GM19467 (cell line): ENCODE measurements around the gene HOXB1.
"Not testable (repeated sequence)": the region's sequence is repeated elsewhere in the genome, so short reads cannot be mapped to it uniquely, and the experiment has no call there.

ENCODE experiments used
- ATAC-seq: cut with Tn5 transposase; IDR thresholded peaks from one replicate; pipeline ENCODE4 v1.9.1; 2021; ENCODE audit warnings: mild to moderate bottlenecking, moderate library complexity; ENCODE audit not compliant: unreplicated experiment

HOXB1 gene

DNA sequence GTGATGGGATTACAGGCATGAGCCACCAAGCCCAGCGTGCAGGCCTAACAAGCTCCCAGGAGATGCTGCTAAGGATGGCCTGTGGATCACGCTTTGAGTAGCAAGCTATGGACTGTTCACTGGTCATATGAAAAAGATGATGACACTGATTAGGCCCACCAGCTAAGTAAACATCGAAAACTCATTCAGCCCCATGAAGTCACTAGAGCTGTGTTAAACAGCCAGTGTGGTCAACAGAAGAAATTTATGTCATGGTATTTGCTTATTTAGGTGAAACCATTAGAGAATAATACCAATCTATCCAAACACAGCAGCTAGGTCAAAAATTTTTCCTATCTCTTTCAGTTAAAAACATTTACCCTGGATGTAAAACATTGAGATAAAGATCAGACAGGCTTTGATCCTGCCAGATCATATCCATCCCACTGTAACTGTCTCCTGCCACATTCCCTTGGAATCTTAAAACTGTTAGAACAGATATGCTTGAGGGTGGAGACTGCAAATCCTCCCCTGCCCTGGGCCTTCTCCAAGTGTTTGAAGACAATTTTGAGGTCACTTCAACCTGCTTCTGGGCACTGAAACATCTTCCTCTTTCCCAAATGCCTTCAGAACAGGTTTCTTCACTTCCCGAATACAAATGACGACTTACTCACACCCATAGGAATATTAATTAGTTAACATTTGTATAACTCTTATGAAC lies 30.9 kb downstream of the HOXB1 start:
- no peak for ATAC-seq

DNA sequence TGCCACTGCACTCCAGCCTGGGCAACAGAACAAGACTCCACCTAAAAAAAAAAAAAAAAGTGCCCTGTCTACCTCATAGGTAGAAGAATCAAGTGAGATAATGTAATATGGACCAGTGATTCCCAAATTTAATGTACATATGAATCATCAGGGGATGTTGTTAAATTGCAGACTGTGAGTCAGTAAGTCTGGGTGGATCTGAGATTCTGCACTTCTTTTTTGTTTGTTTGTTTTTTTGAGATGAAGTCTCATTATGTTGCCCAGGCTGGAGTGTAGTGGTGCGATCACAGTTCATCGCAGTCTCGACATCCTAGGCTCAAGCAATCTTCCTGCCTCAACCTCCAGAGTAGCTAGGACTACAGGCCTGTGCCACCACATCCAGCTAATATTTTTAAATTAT lies 31.6 kb downstream of the HOXB1 start:
- ATAC-seq: no peak

GRCh38 chr17:48498164-48498850 lies 32.5 kb downstream of the HOXB1 start:
- no peak for ATAC-seq

GRCh38 chr17:48497103-48497502 lies 33.7 kb downstream of the HOXB1 start:
- ATAC-seq: no peak

DNA sequence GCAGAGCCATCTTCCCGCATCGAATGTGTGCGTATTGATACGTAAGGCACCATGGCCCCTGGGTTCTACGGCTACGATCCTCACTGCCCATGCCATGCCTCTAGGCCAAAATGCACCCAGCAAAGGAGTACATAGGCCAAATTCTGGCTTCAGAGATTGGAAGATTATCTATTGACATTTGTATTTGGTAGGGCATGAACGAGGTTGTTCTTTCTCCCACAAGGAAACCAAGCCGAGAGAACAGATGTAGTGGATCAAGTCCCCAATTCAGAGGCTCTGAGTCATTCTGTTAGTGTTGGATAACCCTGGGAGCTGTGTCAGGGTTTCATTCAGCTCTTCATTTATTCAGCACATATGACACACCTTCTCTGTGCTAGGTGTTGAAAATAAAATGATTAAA lies 36.5 kb downstream of the HOXB1 start:
- ATAC-seq: no peak

DNA sequence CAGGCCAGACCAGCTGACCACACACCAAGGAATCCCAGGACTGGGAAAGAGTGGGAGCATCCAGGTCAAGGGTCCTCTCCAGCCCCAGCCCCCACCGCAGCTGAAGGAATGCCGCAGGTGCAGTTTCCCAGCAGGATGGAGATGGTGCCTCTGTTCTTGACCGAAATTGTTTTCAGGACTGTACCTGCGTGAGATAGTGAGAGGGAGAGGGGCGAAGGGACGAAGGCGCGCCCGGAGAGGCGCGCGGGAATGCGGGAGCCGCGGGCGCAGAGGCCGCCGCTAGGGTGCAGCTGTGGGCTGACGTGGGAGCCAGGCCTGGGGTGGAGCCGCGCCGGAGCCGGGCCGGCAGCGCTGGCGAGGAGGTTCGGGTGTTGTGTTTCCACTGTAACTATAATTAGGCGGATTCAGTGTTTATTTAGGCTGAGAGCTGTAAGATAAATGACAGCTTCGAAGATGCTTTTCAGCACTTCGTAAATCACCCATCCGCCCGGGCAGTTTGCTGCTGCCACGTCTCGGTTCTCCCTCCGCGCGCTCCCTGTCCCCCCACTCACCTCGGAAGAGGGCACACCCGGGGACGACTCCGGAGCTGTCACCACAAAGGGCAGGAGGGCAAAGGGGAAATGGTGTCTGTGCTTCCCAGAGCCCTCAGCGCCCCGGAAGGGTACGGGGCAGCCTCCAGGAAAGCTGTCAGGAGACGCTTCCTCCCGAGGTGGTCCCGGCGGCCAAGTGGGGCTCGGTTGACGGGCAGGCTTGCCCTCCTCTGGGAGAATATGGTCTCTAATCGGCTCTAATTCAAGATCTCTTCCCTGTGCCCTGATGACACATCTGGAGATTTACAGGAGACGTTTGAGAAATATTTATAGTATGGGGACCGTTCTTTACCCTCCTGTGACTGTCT lies 38.2 kb downstream of the HOXB1 start:
- no peak for ATAC-seq

- ATAC-seq: no peak
These were observed 39.1 kb downstream of the HOXB1 start for GRCh38 chr17:48491527-48492273.

GRCh38 chr17:48490451-48490892 lies 40.3 kb downstream of the HOXB1 start:
- no peak for ATAC-seq

DNA sequence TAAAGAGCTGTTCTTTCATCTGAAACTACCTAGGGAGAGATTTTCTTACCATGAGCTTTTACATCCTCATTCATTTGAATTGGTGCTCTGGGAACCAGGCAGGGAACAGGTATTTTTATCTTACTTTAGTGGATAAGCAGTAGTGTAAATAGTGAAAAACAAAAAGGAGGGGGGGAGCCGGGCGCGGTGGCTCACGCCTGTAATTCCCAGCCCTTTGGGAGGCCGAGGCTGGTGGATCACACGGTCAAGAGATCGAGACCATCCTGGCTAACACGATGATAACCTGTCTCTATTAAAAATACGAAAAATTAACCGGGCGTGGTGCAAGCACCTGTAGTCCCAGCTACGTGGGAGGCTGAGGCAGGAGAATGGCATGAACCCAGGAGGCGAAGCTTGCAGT lies 41.0 kb downstream of the HOXB1 start:
- no peak for ATAC-seq

GRCh38 chr17:48488548-48489106 lies 42.2 kb downstream of the HOXB1 start:
- ATAC-seq: no peak

DNA sequence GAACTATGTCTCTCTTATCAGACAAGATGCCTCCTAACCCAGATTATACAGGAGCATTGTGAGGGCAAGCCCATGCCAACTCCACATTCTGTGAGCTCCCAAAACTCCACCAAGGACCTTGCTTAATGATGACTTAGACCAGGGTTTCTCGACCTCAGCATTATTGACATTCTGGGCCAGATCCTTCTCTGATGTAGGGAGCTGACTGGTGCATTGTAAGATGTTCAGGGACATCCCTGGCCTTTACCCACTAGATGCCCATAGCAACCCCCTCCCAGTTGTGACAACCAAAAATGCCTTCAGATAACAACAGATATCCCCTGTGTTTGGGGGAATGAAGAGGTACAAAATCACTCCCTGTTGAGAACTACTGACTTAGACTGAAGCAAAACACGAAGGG lies 43.6 kb downstream of the HOXB1 start:
- ATAC-seq: no peak

DNA sequence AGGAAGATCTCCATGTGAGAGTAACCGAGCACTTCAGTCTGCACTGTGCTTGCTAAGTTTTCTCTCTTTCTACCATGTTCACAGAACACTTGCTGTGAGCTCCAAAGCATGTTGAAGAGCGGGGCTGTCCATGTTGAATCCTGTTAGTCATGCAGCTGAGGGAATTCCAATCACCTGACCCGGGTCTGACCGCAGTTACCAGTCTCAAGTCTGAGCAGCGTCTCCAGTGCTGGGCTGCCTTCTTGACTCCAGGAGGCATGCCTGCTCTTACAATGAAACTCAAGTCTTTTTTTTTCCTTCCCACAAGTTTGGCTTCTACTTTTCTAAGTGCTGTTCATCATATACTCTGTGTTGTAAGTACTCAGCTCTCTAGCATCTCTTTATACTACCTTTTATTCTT lies 44.3 kb downstream of the HOXB1 start:
- no peak for ATAC-seq

DNA sequence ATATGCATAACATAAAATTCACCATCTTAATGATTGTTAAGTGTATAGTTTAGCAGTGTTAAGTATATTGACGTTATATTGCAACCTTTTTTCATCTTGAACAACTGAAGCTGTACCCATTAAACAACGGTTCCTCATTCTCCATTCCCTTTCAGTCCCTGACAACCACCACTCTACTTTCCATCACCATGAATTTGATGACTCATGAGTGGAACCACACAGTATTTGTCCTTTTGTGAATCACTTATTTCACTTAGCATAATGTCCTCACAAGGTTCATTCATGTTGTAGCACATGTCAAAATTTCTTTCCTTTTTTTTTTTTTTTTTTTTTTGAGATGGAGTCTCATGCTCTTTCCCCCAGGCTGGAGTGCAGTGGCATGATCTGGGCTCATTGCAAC lies 46.0 kb downstream of the HOXB1 start:
- no peak for ATAC-seq

DNA sequence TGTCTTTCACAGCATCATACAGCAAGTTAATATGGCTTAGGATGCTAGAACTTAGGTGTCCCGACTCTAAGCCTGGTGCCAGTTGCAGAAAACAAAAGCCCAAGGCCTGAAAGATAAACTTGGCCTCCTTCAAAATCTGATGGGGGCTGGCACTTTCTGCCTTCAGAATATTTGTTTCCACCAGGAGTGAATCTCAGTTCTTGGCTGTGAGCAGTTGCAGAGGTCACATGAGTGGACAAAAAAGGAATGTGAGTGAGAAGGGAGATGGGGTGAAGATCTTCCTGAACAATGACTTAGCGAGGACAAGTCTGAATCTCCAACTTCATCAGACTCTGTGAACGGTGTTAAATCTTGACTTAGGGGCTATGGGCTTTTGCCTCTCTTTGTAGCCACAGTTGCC lies 46.6 kb downstream of the HOXB1 start:
- ATAC-seq: no peak

- no peak for ATAC-seq
These were observed 47.2 kb downstream of the HOXB1 start for GRCh38 chr17:48483471-48484131.

DNA sequence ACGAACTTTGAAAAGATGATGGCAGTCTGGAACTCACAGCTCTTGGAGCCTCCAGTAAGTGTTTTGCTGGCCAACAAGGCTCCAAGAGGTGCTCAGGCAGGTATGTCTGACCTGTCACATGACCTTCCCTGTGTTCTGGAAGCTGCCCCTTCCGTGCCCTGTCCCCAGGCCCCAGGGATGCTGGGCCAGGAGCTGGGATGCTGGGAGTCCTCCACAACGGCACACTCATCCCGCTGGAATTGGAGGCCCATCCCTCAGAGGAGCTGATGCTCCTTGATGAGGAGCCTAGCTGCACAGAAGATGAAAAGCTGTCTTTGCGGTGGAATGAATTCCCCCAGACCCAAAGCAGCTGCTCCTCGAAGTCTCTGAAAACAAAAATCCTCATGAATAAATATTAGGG lies 47.8 kb downstream of the HOXB1 start:
- no peak for ATAC-seq

DNA sequence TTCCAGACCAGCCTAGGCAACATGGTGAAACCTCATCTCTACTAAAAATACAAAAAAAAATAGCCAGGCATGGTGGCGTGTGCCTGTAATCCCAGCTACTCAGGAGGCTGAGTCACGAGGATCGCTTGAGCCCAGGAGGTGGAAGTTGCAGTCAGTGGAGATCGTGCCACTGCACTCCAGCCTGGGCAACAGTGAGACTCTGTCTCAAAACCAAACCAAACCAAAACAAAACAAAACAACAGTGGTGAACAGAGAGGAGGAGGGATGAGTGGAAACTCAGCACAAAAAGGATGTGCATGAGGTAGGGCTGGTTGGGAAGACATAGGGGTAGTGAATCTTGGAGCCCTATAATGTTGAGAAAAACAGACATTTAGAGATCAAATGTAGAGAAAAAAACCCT lies 48.5 kb downstream of the HOXB1 start:
- not testable (repeated sequence) for ATAC-seq

- no peak for ATAC-seq
These were observed 51.8 kb downstream of the HOXB1 start for GRCh38 chr17:48479014-48479402.
